Fibroblast of lung (primary cell): Measurements from ENCODE around the gene PHC2.

Experiments
- EZH2 ChIP-seq: IDR thresholded peaks from 2 replicates; pipeline ENCODE4 v1.5.1; 2012; ENCODE audit warnings: low read length, control low read depth, mild to moderate bottlenecking; ENCODE audit errors: missing control alignments
- TF ChIP-seq, protein P1 (sequence below), 2 donors: IDR thresholded peaks in 1 of 2; conservative IDR thresholded peaks in 1 of 2; 1 replicate in 1 of 2; 2 replicates in 1 of 2; pipeline ENCODE4 v1.5.1; 2011 to 2012; ENCODE audit warnings: low read length in 2 of 2, control low read depth in 1 of 2, inconsistent platforms in 1 of 2, low read depth in 1 of 2, mild to moderate bottlenecking in 1 of 2

DNA sequence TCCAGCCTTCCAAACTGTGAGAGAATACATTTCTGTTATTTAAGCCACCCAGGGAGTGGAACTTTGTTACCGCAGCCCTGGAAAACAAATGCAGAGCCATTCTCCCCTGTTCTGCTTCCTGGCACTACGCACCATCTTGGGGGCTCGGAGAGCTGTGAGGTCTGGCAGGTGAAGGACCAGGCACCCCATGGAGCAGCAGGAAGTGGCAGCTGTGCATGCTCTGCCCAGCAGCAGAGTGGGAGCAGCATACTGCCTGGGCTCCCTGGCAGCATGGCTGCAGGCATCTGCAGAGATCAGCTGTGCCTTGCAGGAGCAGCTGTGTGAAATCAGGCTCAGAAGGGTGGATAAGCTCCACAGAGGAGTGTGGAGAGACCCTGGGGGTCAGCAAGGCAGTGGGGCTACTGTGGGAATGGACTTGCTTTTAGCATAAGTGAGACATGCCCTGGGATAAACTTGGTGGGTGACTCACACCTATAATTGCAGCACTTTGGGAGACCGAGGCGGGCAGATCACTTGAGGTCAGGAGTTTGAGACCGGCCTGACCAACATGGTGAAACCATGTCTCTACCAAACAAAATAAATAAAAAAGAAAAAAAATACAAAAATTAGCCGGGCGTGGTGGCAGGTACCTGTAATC lies 23.9 kb upstream of the PHC2 start:
- no peak for TF ChIP-seq EZH2
- TF ChIP-seq, protein P1, sequence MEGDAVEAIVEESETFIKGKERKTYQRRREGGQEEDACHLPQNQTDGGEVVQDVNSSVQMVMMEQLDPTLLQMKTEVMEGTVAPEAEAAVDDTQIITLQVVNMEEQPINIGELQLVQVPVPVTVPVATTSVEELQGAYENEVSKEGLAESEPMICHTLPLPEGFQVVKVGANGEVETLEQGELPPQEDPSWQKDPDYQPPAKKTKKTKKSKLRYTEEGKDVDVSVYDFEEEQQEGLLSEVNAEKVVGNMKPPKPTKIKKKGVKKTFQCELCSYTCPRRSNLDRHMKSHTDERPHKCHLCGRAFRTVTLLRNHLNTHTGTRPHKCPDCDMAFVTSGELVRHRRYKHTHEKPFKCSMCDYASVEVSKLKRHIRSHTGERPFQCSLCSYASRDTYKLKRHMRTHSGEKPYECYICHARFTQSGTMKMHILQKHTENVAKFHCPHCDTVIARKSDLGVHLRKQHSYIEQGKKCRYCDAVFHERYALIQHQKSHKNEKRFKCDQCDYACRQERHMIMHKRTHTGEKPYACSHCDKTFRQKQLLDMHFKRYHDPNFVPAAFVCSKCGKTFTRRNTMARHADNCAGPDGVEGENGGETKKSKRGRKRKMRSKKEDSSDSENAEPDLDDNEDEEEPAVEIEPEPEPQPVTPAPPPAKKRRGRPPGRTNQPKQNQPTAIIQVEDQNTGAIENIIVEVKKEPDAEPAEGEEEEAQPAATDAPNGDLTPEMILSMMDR (conservative IDR thresholded peaks at IDR 0.05 in 1 of 2, IDR thresholded peaks at IDR 0.05 in 1 of 2; ENCODE audit: low read depth in 1 of 2, low read length in 2 of 2), result no peak
